ENCODE results near the gene ZNF740. TPM values are rescaled to one million over a fixed set of nuclear protein-coding genes. Genes with fewer than 3 reads are reported as not detected.
A peak's percentile ranks its signal among the peaks of the same experiment; 100 is the strongest.

The ZNF740 gene
- total RNA-seq, 2 donors from 2014 or later = 5.9 to 7.4 TPM

GRCh38 chr12:53208877-53209463 is 28.4 kb downstream of the ZNF740 start:
- H3K4me1 ChIP-seq = peaks cover 0 to 19% of the 10 kb centered on the region in 2 donors
- DNase-seq (ENCODE audit: low spot score) = no peak
- TF ChIP-seq CTCF (IDR thresholded peaks at IDR 0.05) = no peak
- no peak overlapping the region for H3K27ac ChIP-seq
- no peaks in the 10 kb centered on the region for H3K27me3 ChIP-seq
- H3K9me3 ChIP-seq = no peaks in the 10 kb centered on the region
- no peak overlapping the region for H3K4me3 ChIP-seq
- peaks cover 33% of the 10 kb centered on the region for H3K36me3 ChIP-seq

- no peak overlapping the region for H3K27ac ChIP-seq
- no peaks in the 10 kb centered on the region for H3K27me3 ChIP-seq
- TF ChIP-seq CTCF (IDR thresholded peaks at IDR 0.05) = no peak
- H3K4me3 ChIP-seq = no peak overlapping the region
- H3K9me3 ChIP-seq = no peaks in the 10 kb centered on the region
- DNase-seq (ENCODE audit: low spot score) = no peak
- H3K4me1 ChIP-seq = peaks cover 0 to 38% of the 10 kb centered on the region in 2 donors
- peaks cover 34% of the 10 kb centered on the region for H3K36me3 ChIP-seq
These were observed 30.3 kb downstream of the ZNF740 start for GRCh38 chr12:53210843-53211242.

- Histone ChIP-seq H3K36me3 (peaks cover 34% of the 10 kb centered on the region), H3K4me1 (peaks cover 0 to 46% of the 10 kb centered on the region in 2 donors), H3K27ac (no peak overlapping the region)
These were observed 31.2 kb downstream of the ZNF740 start for GRCh38 chr12:53211476-53212381.

GRCh38 chr12:53212931-53213330 is 32.4 kb downstream of the ZNF740 start:
- TF ChIP-seq CTCF (IDR thresholded peaks at IDR 0.05) = no peak
- H3K9me3 ChIP-seq = no peaks in the 10 kb centered on the region
- H3K36me3 ChIP-seq = peaks cover 34% of the 10 kb centered on the region
- H3K27ac ChIP-seq = no peak overlapping the region
- no peaks in the 10 kb centered on the region for H3K27me3 ChIP-seq
- no peak for DNase-seq (ENCODE audit: low spot score)
- H3K4me3 ChIP-seq = no peak overlapping the region
- peaks cover 0 to 58% of the 10 kb centered on the region in 2 donors for H3K4me1 ChIP-seq

More at GRCh38 chr12:53211476-53212381, 31.2 kb downstream of the ZNF740 start:
- no peak for DNase-seq (ENCODE audit: low spot score)
- Histone ChIP-seq H3K4me3 (no peak overlapping the region), H3K9me3 (no peaks in the 10 kb centered on the region), H3K27me3 (no peaks in the 10 kb centered on the region)
- TF ChIP-seq CTCF (IDR thresholded peaks at IDR 0.05) = no peak

GRCh38 chr12:53213348-53213747 is 32.8 kb downstream of the ZNF740 start:
- Histone ChIP-seq H3K4me1 (peaks cover 0 to 61% of the 10 kb centered on the region in 2 donors), H3K36me3 (peaks cover 34% of the 10 kb centered on the region), H3K27me3 (no peaks in the 10 kb centered on the region), H3K27ac (peak overlapping the region in 1 of 2 donors; percentile 77), H3K4me3 (peak overlapping the region in 1 of 2 donors; percentile 30), H3K9me3 (no peaks in the 10 kb centered on the region)
- peak; percentile 82 for DNase-seq (ENCODE audit: low spot score)
- peak; percentile 90 to 97 for TF ChIP-seq CTCF (IDR thresholded peaks at IDR 0.05)
